ENCODE measurements around the gene ATXN7L1.

The ATXN7L1 gene

GRCh38 chr7:105775580-105775979, 100.8 kb downstream of the ATXN7L1 start:
- DNase-seq: no peak

- DNase-seq: no peak
Measured at GRCh38 chr7:105773030-105773460, 103.4 kb downstream of the ATXN7L1 start.

GRCh38 chr7:105769901-105770628, 106.3 kb downstream of the ATXN7L1 start:
- peak; percentile 27 for DNase-seq

- no peak for DNase-seq
Measured at GRCh38 chr7:105768898-105769507, 107.4 kb downstream of the ATXN7L1 start.

GRCh38 chr7:105768117-105768516, 108.3 kb downstream of the ATXN7L1 start:
- DNase-seq: no peak

- DNase-seq: peak; percentile 40
Measured at GRCh38 chr7:105766421-105767073, 109.9 kb downstream of the ATXN7L1 start.

- DNase-seq: no peak
Measured at GRCh38 chr7:105765846-105766245, 110.6 kb downstream of the ATXN7L1 start.

GRCh38 chr7:105764506-105764905, 111.9 kb downstream of the ATXN7L1 start:
- DNase-seq: no peak

- no peak for DNase-seq
Measured at GRCh38 chr7:105760551-105761447, 115.6 kb downstream of the ATXN7L1 start.

- no peak for DNase-seq
Measured at GRCh38 chr7:105759670-105760550, 116.5 kb downstream of the ATXN7L1 start.

GRCh38 chr7:105756367-105756766, 120.0 kb downstream of the ATXN7L1 start:
- DNase-seq: no peak

GRCh38 chr7:105752671-105753275, 123.6 kb downstream of the ATXN7L1 start:
- DNase-seq: no peak

GRCh38 chr7:105751054-105751453, 125.3 kb downstream of the ATXN7L1 start:
- DNase-seq: no peak

GRCh38 chr7:105748701-105749100, 127.7 kb downstream of the ATXN7L1 start:
- no peak for DNase-seq

GRCh38 chr7:105745681-105746330, 130.6 kb downstream of the ATXN7L1 start:
- DNase-seq: no peak

GRCh38 chr7:105744258-105744657, 132.1 kb downstream of the ATXN7L1 start:
- no peak for DNase-seq

- DNase-seq: no peak
Measured at GRCh38 chr7:105743351-105744090, 132.9 kb downstream of the ATXN7L1 start.

GRCh38 chr7:105742787-105743186, 133.6 kb downstream of the ATXN7L1 start:
- DNase-seq: no peak

GRCh38 chr7:105741982-105742381, 134.4 kb downstream of the ATXN7L1 start:
- DNase-seq: no peak

- DNase-seq: no peak
Measured at GRCh38 chr7:105738133-105738532, 138.3 kb downstream of the ATXN7L1 start.
